Hepatocyte (in vitro differentiated cells): ENCODE data around the gene CMTM7. TPM values are rescaled to one million over a fixed set of nuclear protein-coding genes. Genes with fewer than 3 reads are reported as not detected.

Experiments
- DNase-seq: peaks from one replicate; pipeline ENCODE4 v3.0.0-alpha.2; 2016; ENCODE audit warnings: low spot score
- H2AFZ ChIP-seq: fragments of 200-600 bp; sonication (generic); 2 replicates; pipeline ENCODE4 v1.6.0; 2016; ENCODE audit warnings: antibody characterized with exemption, mild to moderate bottlenecking
- H3K27ac ChIP-seq: fragments of 200-600 bp; sonication (generic); 2 replicates; pipeline ENCODE4 v1.5.1; 2016; ENCODE audit warnings: mild to moderate bottlenecking
- H3K27me3 ChIP-seq: fragments of 200-600 bp; sonication (generic); 2 replicates; pipeline ENCODE4 v1.6.1; 2016
- H3K36me3 ChIP-seq: fragments of 200-600 bp; sonication (generic); replicated peaks from 2 replicates; pipeline ENCODE4 v1.5.1; 2016; ENCODE audit warnings: low read depth; ENCODE audit not compliant: insufficient read depth
- H3K4me1 ChIP-seq: fragments of 200-600 bp; sonication (generic); 2 replicates; pipeline ENCODE4 v1.5.1; 2016; ENCODE audit warnings: mild to moderate bottlenecking, moderate library complexity; ENCODE audit not compliant: insufficient read depth
- H3K4me2 ChIP-seq: fragments of 200-600 bp; sonication (generic); 2 replicates; pipeline ENCODE4 v1.6.0; 2016
- H3K4me3 ChIP-seq: fragments of 200-600 bp; sonication (generic); 2 replicates; pipeline ENCODE4 v1.5.1; 2016; ENCODE audit warnings: mild to moderate bottlenecking
- H3K79me2 ChIP-seq: fragments of 200-600 bp; sonication (generic); 2 replicates; pipeline ENCODE4 v1.6.0; 2017; ENCODE audit warnings: mild to moderate bottlenecking
- H3K9me2 ChIP-seq: fragments of 200-600 bp; sonication (generic); replicated peaks from 2 replicates; pipeline ENCODE4 v1.6.0; 2017; ENCODE audit warnings: mild to moderate bottlenecking; ENCODE audit not compliant: insufficient read depth
- H3K9me3 ChIP-seq: fragments of 200-600 bp; sonication (generic); 2 replicates; pipeline ENCODE4 v1.5.1; 2016; ENCODE audit warnings: low read depth, mild to moderate bottlenecking
- H4K20me1 ChIP-seq: fragments of 200-600 bp; sonication (generic); 2 replicates; pipeline ENCODE4 v1.6.0; 2016; ENCODE audit warnings: mild to moderate bottlenecking; ENCODE audit not compliant: insufficient read depth, poor library complexity, severe bottlenecking
- CTCF ChIP-seq: fragments of 200-600 bp; sonication (generic); IDR thresholded peaks from 2 replicates; pipeline ENCODE4 v1.5.1; 2016; ENCODE audit warnings: antibody characterized with exemption, mild to moderate bottlenecking; ENCODE audit not compliant: poor library complexity
- EZH2 ChIP-seq: fragments of 200-600 bp; sonication (generic); IDR thresholded peaks from 2 replicates; pipeline ENCODE4 v1.6.1; 2016; ENCODE audit warnings: antibody characterized with exemption, mild to moderate bottlenecking, borderline replicate concordance
- EZH2phosphoT487 ChIP-seq: fragments of 200-600 bp; sonication (generic); IDR thresholded peaks from one replicate; pipeline ENCODE4 v1.6.1; 2018; ENCODE audit warnings: antibody characterized with exemption, mild to moderate bottlenecking, low read depth, moderate library complexity; ENCODE audit not compliant: unreplicated experiment, severe bottlenecking
- WGBS: methylation state at CpG from one replicate; pipeline ENCODE4 v1.1.6; 2016; ENCODE audit warnings: low lambda C conversion rate; ENCODE audit errors: missing lambda C conversion rate; 5-methylcytosine and 5-hydroxymethylcytosine counted together
- polyA plus RNA-seq: library from polyadenylated mRNA; unstranded; fragments of >200 nt; fragmentation: Nextera tagmentation; extraction: Ambion mirVana; gene quantifications from 2 replicates; pipeline ENCODE4 v1.2.1, GENCODE V29; 2016
- total RNA-seq: library from RNA; depleted of rRNA; stranded (reverse); fragments of >200 nt; gene quantifications from 2 replicates; pipeline ENCODE4 v1.2.3, GENCODE V29; 2014

Gene CMTM7
- total and polyA plus RNA-seq, 2 experiments from 2014 or later = 6.1 to 63.0 TPM

- H3K4me1 ChIP-seq = peaks cover 1% of the 10 kb centered on the region
- no peaks in the 10 kb centered on the region for H3K79me2 ChIP-seq
- H3K27ac ChIP-seq = no peak overlapping the region
- no peaks in the 10 kb centered on the region for H4K20me1 ChIP-seq
- H3K4me3 ChIP-seq = no peak overlapping the region
- H3K9me3 ChIP-seq = no peaks in the 10 kb centered on the region
- TF ChIP-seq EZH2 = no peak
- no peak for TF ChIP-seq EZH2phosphoT487
- no peak for TF ChIP-seq CTCF
- DNase-seq = no peak
- H3K9me2 ChIP-seq = no peaks in the 10 kb centered on the region
- 85% methylated on average over 15 of the region's 15 CpGs for WGBS
- no peak overlapping the region for H2AFZ ChIP-seq
- no peaks in the 10 kb centered on the region for H3K36me3 ChIP-seq
- no peaks in the 10 kb centered on the region for H3K27me3 ChIP-seq
- no peak overlapping the region for H3K4me2 ChIP-seq
Observed at GRCh38 chr3:32454731-32455608, 63.3 kb downstream of the CMTM7 start.

GRCh38 chr3:32455609-32456428 lies 64.2 kb downstream of the CMTM7 start:
- H3K79me2 ChIP-seq = no peaks in the 10 kb centered on the region
- TF ChIP-seq EZH2 = no peak
- TF ChIP-seq CTCF = no peak
- TF ChIP-seq EZH2phosphoT487 = no peak
- no peaks in the 10 kb centered on the region for H3K9me2 ChIP-seq
- DNase-seq = no peak
- peaks cover 10% of the 10 kb centered on the region for H3K4me1 ChIP-seq
- H3K27me3 ChIP-seq = no peaks in the 10 kb centered on the region
- no peaks in the 10 kb centered on the region for H3K36me3 ChIP-seq
- no peak overlapping the region for H3K4me2 ChIP-seq
- H3K9me3 ChIP-seq = no peaks in the 10 kb centered on the region
- H2AFZ ChIP-seq = no peak overlapping the region
- no peak overlapping the region for H3K27ac ChIP-seq
- no peak overlapping the region for H3K4me3 ChIP-seq
- H4K20me1 ChIP-seq = no peaks in the 10 kb centered on the region
- 72% methylated on average over 15 of the region's 15 CpGs for WGBS

GRCh38 chr3:32456429-32457130 lies 64.9 kb downstream of the CMTM7 start:
- H4K20me1 ChIP-seq = no peaks in the 10 kb centered on the region
- no peaks in the 10 kb centered on the region for H3K9me3 ChIP-seq
- no peak for TF ChIP-seq EZH2phosphoT487
- no peak for TF ChIP-seq EZH2
- no peak for TF ChIP-seq CTCF
- no peaks in the 10 kb centered on the region for H3K79me2 ChIP-seq
- no peaks in the 10 kb centered on the region for H3K36me3 ChIP-seq
- WGBS = 88% methylated on average over 11 of the region's 11 CpGs
- DNase-seq = no peak
- H3K4me3 ChIP-seq = no peak overlapping the region
- H3K27me3 ChIP-seq = no peaks in the 10 kb centered on the region
- H3K4me1 ChIP-seq = peaks cover 10% of the 10 kb centered on the region
- no peaks in the 10 kb centered on the region for H3K9me2 ChIP-seq
- H2AFZ ChIP-seq = no peak overlapping the region
- H3K27ac ChIP-seq = no peak overlapping the region
- no peak overlapping the region for H3K4me2 ChIP-seq
